HCT116 (cell line): Measurements from ENCODE around the gene ALK. TPM values are rescaled to one million over a fixed set of nuclear protein-coding genes. Genes with fewer than 3 reads are reported as not detected.

Source experiments
- ATAC-seq: fragments of 200-7000 bp; cut with Tn5 transposase; 2 replicates; pipeline ENCODE4 v1.9.1; 2020; ENCODE audit warnings: mild to moderate bottlenecking, moderate library complexity
- BruUV-seq: library from RNA; stranded (reverse); fragments of 400-500 nt; replicated peaks from 2 replicates; lab custom pipeline; 2021; lab: Mats Ljungman, UMichigan
- CTCF ChIA-PET: fragments of 300-600 bp; sonication (Branson Sonifier 250); formaldehyde crosslinking; loops from one replicate; lab custom pipeline; 2021; ENCODE audit warnings: antibody characterized with exemption; lab: Charles Lee
- POLR2A ChIA-PET: fragments of 300-600, 350-600 bp; sonication (Branson Sonifier 250); formaldehyde crosslinking; loops from one replicate; lab custom pipeline; 2021; ENCODE audit warnings: antibody characterized with exemption; lab: Charles Lee
- RAD21 ChIA-PET, 2 experiments: fragments of 300-600 bp; sonication (Branson Sonifier 250); formaldehyde crosslinking; loops; one replicate each; lab custom pipeline; 2023; ENCODE audit warnings: low total read pairs in 2 of 2; ENCODE audit not compliant: uncharacterized antibody in 2 of 2, unreplicated experiment in 2 of 2, low non-redundant PET in 1 of 2; lab: Charles Lee
- DNase-seq: peaks from one replicate; pipeline ENCODE4 v3.0.0-alpha.2; 2010; ENCODE audit warnings: low read depth, low spot score
- H2AFZ ChIP-seq: fragments of 200-600 bp; shearing (Covaris generic), sonication (generic); 2 replicates; pipeline ENCODE4 v1.6.1; 2017; ENCODE audit warnings: low read depth, mixed run types, mixed read lengths, antibody characterized with exemption, low read length; ENCODE audit not compliant: poor library complexity, severe bottlenecking
- H3K27ac ChIP-seq: 2 replicates; pipeline ENCODE4 v1.5.1; 2012; ENCODE audit warnings: low read depth, low read length
- H3K27me3 ChIP-seq: fragments of 200-600 bp; sonication (generic); 2 replicates; pipeline ENCODE4 v1.6.1; 2016; ENCODE audit warnings: mixed run types, low read length, mixed read lengths; ENCODE audit not compliant: insufficient read depth
- H3K36me3 ChIP-seq, 2 experiments: fragments of 200-500 bp in 1 of 2; fragments of 200-600 bp in 1 of 2; sonication (Bioruptor generic) in 1 of 2; sonication (generic) in 1 of 2; 2 replicates each; pipeline versions ENCODE4 v1.5.1 to v1.6.1; 2014 to 2016; ENCODE audit warnings: low read length in 2 of 2, inconsistent platforms in 1 of 2, mixed read lengths in 1 of 2, mixed run types in 1 of 2; ENCODE audit not compliant: insufficient read depth in 2 of 2, control insufficient read depth in 1 of 2
- H3K4me1 ChIP-seq, 2 experiments: fragments of 200-600 bp in 1 of 2; sonication (generic) in 1 of 2; 2 replicates each; pipeline versions ENCODE4 v1.5.1 to v1.6.1; 2012 to 2017; ENCODE audit warnings: low read length in 2 of 2, inconsistent platforms in 1 of 2, mild to moderate bottlenecking in 1 of 2, mixed read lengths in 1 of 2, mixed run types in 1 of 2, moderate library complexity in 1 of 2; ENCODE audit not compliant: insufficient read depth in 2 of 2, control insufficient read depth in 1 of 2
- H3K4me2 ChIP-seq: fragments of 200-600 bp; sonication (generic); 2 replicates; pipeline ENCODE4 v1.6.1; 2017; ENCODE audit warnings: mixed run types, low read length, mixed read lengths
- H3K4me3 ChIP-seq, 2 experiments: fragments of 200-600 bp in 1 of 2; sonication (generic) in 1 of 2; replicated peaks in 1 of 2; 2 replicates each; pipeline ENCODE4 v1.5.1; 2011 to 2016; ENCODE audit warnings: low read length in 2 of 2, control low read depth in 1 of 2, low read depth in 1 of 2, mild to moderate bottlenecking in 1 of 2, mixed read lengths in 1 of 2, mixed run types in 1 of 2
- H3K79me2 ChIP-seq: fragments of 200-600 bp; sonication (generic); 2 replicates; pipeline ENCODE4 v1.6.1; 2017; ENCODE audit warnings: mild to moderate bottlenecking, mixed run types, low read length, moderate library complexity, mixed read lengths; ENCODE audit not compliant: insufficient read depth
- H3K9ac ChIP-seq: fragments of 200-600 bp; sonication (generic); 2 replicates; pipeline ENCODE4 v1.6.1; 2016; ENCODE audit warnings: low read length, mixed read lengths
- H3K9me2 ChIP-seq: fragments of 200-600 bp; sonication (generic), shearing (Covaris generic); 2 replicates; pipeline ENCODE4 v1.6.1; 2017; ENCODE audit warnings: mixed run types, mild to moderate bottlenecking, moderate library complexity; ENCODE audit not compliant: insufficient read depth
- H3K9me3 ChIP-seq, 2 experiments: fragments of 200-500 bp in 1 of 2; fragments of 200-600 bp in 1 of 2; sonication (Bioruptor generic) in 1 of 2; sonication (generic) in 1 of 2; 2 replicates each; pipeline ENCODE4 v1.6.1; 2014 to 2017; ENCODE audit warnings: low read length in 2 of 2, mixed read lengths in 2 of 2, inconsistent platforms in 1 of 2, low read depth in 1 of 2, mild to moderate bottlenecking in 1 of 2, mixed run types in 1 of 2, moderate library complexity in 1 of 2; ENCODE audit not compliant: control insufficient read depth in 1 of 2, insufficient read depth in 1 of 2
- H4K20me1 ChIP-seq: fragments of 200-600 bp; sonication (generic), shearing (Covaris generic); 2 replicates; pipeline ENCODE4 v1.6.1; 2017; ENCODE audit warnings: mixed run types, mild to moderate bottlenecking, moderate library complexity; ENCODE audit not compliant: insufficient read depth
- ATF3 ChIP-seq: IDR thresholded peaks from 2 replicates; pipeline ENCODE4 v1.6.1; 2012
- CEBPB ChIP-seq: IDR thresholded peaks from 2 replicates; pipeline ENCODE4 v1.6.1; 2012; ENCODE audit warnings: low read depth
- CTCF ChIP-seq, 3 experiments: fragments of 200-600 bp in 1 of 3; sonication (generic) in 1 of 3; IDR thresholded peaks in 2 of 3; conservative IDR thresholded peaks in 1 of 3; 2 replicates each; pipeline ENCODE4 v1.5.1; 2012 to 2017; ENCODE audit warnings: low read depth in 2 of 3, low read length in 2 of 3, antibody characterized with exemption in 1 of 3, borderline replicate concordance in 1 of 3, control low read depth in 1 of 3, mild to moderate bottlenecking in 1 of 3, mixed read lengths in 1 of 3, mixed run types in 1 of 3, moderate library complexity in 1 of 3; ENCODE audit not compliant: insufficient read depth in 1 of 3
- EZH2 ChIP-seq: fragments of 200-600 bp; sonication (generic); IDR thresholded peaks from 2 replicates; pipeline ENCODE4 v1.6.1; 2017; ENCODE audit warnings: antibody characterized with exemption, mixed run types
- EZH2phosphoT487 ChIP-seq: fragments of 200-600 bp; IDR thresholded peaks from 2 replicates; pipeline ENCODE4 v1.6.1; 2018; ENCODE audit warnings: antibody characterized with exemption, borderline replicate concordance
- FOSL1 ChIP-seq: IDR thresholded peaks from 2 replicates; pipeline ENCODE4 v1.6.1; 2012; ENCODE audit warnings: low read depth
- POLR2AphosphoS5 ChIP-seq: IDR thresholded peaks from 2 replicates; pipeline ENCODE4 v1.6.1; 2011; ENCODE audit warnings: mild to moderate bottlenecking, low read depth, low read length, moderate library complexity
- REST ChIP-seq: IDR thresholded peaks from 2 replicates; pipeline ENCODE4 v1.6.1; 2012; ENCODE audit warnings: low read depth
- SP1 ChIP-seq: IDR thresholded peaks from 2 replicates; pipeline ENCODE4 v1.6.1; 2012; ENCODE audit warnings: low read depth
- SRF ChIP-seq: IDR thresholded peaks from 2 replicates; pipeline ENCODE4 v1.6.1; 2012; ENCODE audit warnings: low read depth
- YY1 ChIP-seq: IDR thresholded peaks from 2 replicates; pipeline ENCODE4 v1.6.1; 2011; ENCODE audit warnings: low read length, low read depth, moderate library complexity, mild to moderate bottlenecking; ENCODE audit not compliant: insufficient replicate concordance; ENCODE audit errors: extremely low read depth
- ZFX ChIP-seq: fragments of 450-650 bp; IDR thresholded peaks from 2 replicates; pipeline ENCODE4 v1.6.1; 2017
- ZNF274 ChIP-seq: fragments of 200-500 bp; sonication (Bioruptor generic); IDR thresholded peaks from 2 replicates; pipeline ENCODE4 v1.6.1; 2014; ENCODE audit warnings: mild to moderate bottlenecking, low read depth, low read length, inconsistent platforms
- intact Hi-C: fragments of 100-400 bp; cut with micrococcal nuclease; formaldehyde crosslinking; loops from 2 replicates; pipeline ENCODE4 v1.10.0; 2022
- total RNA-seq: library from RNA; stranded (reverse); gene quantifications from one replicate; pipeline ENCODE4 v1.2.1, GENCODE V29; 2021; ENCODE audit not compliant: unreplicated experiment

ALK gene
- total RNA-seq, 1 experiment from 2014 or later: not detected

- Histone ChIP-seq H4K20me1 (no peaks in the 10 kb centered on the region), H3K9ac (no peak overlapping the region), H3K9me3 (peaks cover 0 to 4% of the 10 kb centered on the region in 2 experiments; a peak in 1 of 4 replicates), H3K9me2 (no peaks in the 10 kb centered on the region), H3K4me3 (no peak overlapping the region), H3K36me3 (0 out of 4 replicates have a peak, but pooled peaks cover 0 to 5% of the 10 kb centered on the region in 2 experiments), H3K4me2 (no peak overlapping the region), H2AFZ (no peak overlapping the region), H3K27me3 (no peaks in the 10 kb centered on the region), H3K79me2 (no peaks in the 10 kb centered on the region), H3K27ac (no peak overlapping the region), H3K4me1 (no peaks in the 10 kb centered on the region)
- no peak for ATAC-seq
- ChIA-PET CTCF (no interaction called here), RAD21 (no interaction called here), POLR2A (no interaction called here)
- BruUV-seq: no TSS peak
- TF ChIP-seq FOSL1: no peak
- no peak for TF ChIP-seq CTCF (IDR thresholded peaks at IDR 0.05 in 2 of 3, conservative IDR thresholded peaks at IDR 0.05 in 1 of 3; ENCODE audit: borderline replicate concordance in 1 of 3, insufficient read depth in 1 of 3, low read depth in 2 of 3, low read length in 2 of 3)
- TF ChIP-seq EZH2: no peak
- TF ChIP-seq SP1: no peak
- no peak for TF ChIP-seq EZH2phosphoT487
- no peak for TF ChIP-seq ZNF274
- TF ChIP-seq ZFX: no peak
- no peak for TF ChIP-seq POLR2AphosphoS5
- no peak for TF ChIP-seq CEBPB
- no peak for TF ChIP-seq YY1
- TF ChIP-seq SRF: no peak
- no peak for TF ChIP-seq ATF3
- TF ChIP-seq REST: no peak
- DNase-seq: no peak
- intact Hi-C loops: no loop called here
These were observed 734.6 kb downstream of the ALK start for GRCh38 chr2:29186817-29187216.
